Sigmoid colon (tissue), 3 donors: ENCODE data around the gene PLPPR3.

Experiments
- POLR2A ChIP-seq, 2 donors: fragments of 450-650 bp; IDR thresholded peaks; one replicate each; pipeline ENCODE4 v1.6.1; 2016; ENCODE audit warnings: antibody characterized with exemption in 2 of 2, mild to moderate bottlenecking in 2 of 2, moderate library complexity in 2 of 2
- TF ChIP-seq, protein P1 (sequence below), 4 experiments: fragments of 450-650 bp in 3 of 4; fragments of 200-600 bp in 1 of 4; IDR thresholded peaks; one replicate each; pipeline ENCODE4 v1.5.1; 2016 to 2019; ENCODE audit warnings: antibody characterized with exemption in 4 of 4, mild to moderate bottlenecking in 3 of 4, moderate library complexity in 2 of 4

DNA sequence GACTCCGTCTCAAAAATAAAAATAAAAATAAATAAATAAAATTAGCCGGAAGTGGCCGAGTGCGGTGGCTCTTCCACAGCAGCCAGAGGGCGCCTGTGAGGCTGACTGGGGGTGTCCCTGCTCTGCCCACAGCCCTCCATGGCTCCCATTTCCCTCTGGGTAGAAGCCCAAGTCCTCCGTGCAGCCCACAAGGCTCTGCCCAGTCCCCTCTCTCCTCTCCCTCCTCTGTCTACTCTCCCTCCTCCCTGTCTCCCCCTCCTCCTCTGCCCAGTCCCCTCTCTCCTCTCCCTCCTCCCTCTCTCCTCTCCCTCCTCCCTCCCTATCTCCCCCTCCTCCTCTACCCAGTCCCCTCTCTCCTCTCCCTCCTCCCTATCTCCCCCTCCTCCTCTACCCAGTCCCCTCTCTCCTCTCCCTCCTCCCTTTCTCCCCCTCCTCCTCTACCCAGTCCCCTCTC lies 50.4 kb downstream of the PLPPR3 start:
- TF ChIP-seq, protein P1, sequence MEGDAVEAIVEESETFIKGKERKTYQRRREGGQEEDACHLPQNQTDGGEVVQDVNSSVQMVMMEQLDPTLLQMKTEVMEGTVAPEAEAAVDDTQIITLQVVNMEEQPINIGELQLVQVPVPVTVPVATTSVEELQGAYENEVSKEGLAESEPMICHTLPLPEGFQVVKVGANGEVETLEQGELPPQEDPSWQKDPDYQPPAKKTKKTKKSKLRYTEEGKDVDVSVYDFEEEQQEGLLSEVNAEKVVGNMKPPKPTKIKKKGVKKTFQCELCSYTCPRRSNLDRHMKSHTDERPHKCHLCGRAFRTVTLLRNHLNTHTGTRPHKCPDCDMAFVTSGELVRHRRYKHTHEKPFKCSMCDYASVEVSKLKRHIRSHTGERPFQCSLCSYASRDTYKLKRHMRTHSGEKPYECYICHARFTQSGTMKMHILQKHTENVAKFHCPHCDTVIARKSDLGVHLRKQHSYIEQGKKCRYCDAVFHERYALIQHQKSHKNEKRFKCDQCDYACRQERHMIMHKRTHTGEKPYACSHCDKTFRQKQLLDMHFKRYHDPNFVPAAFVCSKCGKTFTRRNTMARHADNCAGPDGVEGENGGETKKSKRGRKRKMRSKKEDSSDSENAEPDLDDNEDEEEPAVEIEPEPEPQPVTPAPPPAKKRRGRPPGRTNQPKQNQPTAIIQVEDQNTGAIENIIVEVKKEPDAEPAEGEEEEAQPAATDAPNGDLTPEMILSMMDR (IDR thresholded peaks at IDR 0.05) = no peak
- TF ChIP-seq POLR2A (IDR thresholded peaks at IDR 0.05) = no peak
